Right forelimb (tissue), 1 donor: ENCODE data around the gene RGMB.

ENCODE experiments used
- DNase-seq: peaks from one replicate; pipeline ENCODE4 v3.0.0-alpha.2; 2018

Gene RGMB

DNA sequence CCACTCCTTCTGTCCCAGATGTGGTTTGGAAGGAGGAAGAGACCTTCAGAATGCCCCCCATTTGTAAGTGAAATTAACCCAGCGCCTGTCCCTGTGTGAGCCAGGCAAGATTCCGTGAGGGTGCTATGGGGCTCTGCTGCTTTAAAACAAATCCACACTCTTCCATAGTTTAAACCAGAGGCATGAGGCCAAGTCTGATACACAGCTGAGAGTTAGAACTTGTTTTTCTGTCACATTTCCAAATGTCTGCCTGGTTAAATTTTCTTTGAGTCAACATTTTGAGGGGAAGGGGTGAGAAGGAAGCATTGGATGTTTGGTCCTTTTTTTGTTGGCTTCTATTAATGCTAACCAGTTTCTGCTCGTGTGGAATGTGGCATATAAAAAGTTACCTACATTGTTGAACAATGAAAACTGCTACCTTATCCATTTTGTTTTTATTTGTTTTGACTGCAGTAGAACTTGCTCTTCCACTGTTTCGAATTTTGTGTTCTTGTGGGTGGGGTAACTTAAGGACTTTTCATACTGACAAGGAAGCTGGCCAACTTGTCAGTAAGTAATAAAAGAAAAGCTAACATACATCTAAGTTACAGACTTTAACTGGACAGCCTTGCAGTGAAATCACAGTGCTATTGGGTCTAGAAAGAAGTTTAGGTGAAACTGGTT lies 12.9 kb downstream of the RGMB start:
- DNase-seq: no peak

DNA sequence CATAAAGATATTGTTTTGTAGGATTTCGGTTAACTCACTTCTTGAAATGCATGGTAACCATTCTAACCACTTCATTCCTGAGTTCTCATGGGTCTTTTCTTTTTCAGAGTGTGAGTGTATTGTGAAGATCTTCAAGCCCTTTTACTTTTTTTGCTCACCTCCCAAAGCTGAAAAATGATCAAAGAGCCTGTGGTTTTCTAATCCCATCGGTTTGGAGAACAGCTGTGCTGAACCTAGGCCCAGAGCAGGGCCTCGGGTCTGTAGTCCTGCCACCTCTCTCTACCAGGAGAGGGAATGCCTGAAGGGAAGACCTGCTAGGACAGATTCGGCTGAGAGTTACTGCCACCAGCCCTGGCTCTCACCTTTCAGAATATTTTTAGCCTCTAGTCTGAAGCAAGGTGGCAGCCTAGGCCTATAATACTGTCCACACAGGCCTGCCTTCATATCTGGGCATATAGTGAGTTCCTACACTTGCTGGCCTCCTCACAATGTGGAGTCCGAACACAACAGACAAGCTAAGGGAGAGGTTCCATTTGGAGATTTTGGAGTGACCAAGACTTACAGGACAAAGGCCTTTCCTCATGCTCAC lies 13.8 kb downstream of the RGMB start:
- DNase-seq: no peak

GRCh38 chr5:98789029-98789428 lies 15.6 kb downstream of the RGMB start:
- no peak for DNase-seq

- DNase-seq: no peak
These were observed 17.6 kb downstream of the RGMB start for GRCh38 chr5:98791001-98791519.

- no peak for DNase-seq
These were observed 18.6 kb downstream of the RGMB start for GRCh38 chr5:98791898-98792580.

DNA sequence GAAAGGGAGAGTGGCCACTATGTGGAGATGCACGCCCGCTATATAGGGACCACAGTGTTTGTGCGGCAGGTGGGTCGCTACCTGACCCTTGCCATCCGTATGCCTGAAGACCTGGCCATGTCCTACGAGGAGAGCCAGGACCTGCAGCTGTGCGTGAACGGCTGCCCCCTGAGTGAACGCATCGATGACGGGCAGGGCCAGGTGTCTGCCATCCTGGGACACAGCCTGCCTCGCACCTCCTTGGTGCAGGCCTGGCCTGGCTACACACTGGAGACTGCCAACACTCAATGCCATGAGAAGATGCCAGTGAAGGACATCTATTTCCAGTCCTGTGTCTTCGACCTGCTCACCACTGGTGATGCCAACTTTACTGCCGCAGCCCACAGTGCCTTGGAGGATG lies 19.8 kb downstream of the RGMB start:
- DNase-seq: no peak

DNA sequence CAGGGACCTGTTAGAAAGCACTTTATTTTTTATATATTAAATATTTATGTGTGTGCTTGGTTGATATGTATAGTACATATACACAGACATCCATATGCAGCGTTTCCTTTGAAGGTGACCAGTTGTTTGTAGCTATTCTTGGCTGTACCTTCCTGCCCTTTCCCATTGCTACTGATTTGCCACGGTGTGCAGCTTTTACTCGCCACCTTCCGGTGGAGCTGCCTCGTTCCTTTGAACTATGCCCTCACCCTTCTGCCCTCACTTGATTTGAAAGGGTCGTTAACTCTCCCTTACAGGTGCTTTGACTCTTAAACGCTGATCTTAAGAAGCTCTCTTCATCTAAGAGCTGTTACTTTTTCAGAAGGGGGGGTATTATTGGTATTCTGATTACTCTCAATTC lies 20.5 kb downstream of the RGMB start:
- DNase-seq: no peak

DNA sequence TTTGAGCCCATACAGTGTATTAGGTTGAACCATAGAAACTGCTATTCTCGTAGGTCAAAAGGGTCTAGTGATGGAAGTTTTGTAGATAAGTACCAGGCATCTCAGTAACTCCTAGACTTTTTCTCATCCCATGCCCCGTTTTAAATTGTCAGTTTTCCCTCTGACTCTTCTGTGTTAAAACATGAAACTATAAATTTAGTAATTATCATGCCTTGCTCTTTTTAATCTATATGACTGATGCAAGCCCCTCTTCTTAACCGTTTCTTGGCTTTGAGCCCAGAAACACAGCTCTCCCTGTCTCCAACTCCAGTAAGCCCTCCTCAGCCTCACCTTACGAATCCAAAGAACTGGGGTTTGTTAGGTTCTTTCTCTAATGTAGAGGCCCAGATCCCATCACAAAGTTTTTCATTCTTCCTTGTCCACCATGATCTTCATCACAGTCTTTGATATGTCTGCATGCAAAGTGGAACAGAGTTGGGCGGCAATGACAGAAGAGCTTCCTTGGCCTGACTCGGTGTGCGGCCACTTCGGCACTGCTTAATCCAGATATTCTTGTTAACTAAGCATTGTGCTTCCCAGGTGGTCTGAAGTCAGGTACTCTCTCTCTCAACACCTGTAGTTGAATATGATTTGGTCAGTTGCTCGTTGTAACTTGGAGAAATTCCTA lies 21.1 kb downstream of the RGMB start:
- no peak for DNase-seq

- no peak for DNase-seq
These were observed 21.8 kb downstream of the RGMB start for GRCh38 chr5:98795243-98795642.

- no peak for DNase-seq
These were observed 22.9 kb downstream of the RGMB start for GRCh38 chr5:98796197-98796972.

GRCh38 chr5:98798371-98798770 lies 24.9 kb downstream of the RGMB start:
- DNase-seq: no peak

DNA sequence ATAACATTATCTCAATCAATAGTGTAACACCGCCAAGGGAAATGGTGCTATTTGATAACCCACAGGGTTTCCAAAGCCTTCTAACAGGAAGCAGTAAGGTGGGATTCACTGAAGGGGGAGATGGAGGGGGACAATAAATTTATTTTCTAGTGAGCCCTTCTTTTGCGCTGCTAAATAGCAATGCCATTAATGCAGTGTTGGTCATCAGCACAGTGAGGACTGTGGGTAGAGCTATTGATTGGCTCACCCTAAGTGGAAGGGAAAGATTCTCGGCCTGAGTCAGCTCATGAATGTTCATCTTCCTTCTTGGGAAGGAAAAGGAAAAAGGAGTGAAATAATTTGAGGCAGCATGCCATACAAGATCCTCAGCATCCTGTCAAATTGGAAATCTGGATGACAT lies 25.4 kb downstream of the RGMB start:
- no peak for DNase-seq

DNA sequence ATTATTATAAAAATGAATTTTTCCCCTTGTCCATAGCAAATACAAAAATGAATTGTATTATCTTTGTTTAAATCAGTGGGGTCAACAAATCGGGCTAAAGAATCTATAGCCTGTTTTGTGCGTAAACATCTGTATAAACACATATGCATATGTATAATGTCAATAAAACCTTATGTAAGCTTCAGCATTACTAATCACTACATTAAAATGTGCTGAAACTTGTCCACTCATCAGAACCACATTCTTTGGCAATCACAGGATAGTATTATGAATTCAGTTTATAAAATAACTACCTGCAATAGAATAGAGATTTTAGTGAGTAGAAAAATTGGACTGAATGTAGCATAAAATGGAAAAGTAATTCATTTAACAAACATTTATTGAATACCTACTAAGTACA lies 30.6 kb downstream of the RGMB start:
- DNase-seq: no peak

- DNase-seq: no peak
These were observed 31.6 kb downstream of the RGMB start for GRCh38 chr5:98805070-98805469.

GRCh38 chr5:98807806-98808205 lies 34.3 kb downstream of the RGMB start:
- no peak for DNase-seq

GRCh38 chr5:98810206-98810605 lies 36.7 kb downstream of the RGMB start:
- DNase-seq: no peak

DNA sequence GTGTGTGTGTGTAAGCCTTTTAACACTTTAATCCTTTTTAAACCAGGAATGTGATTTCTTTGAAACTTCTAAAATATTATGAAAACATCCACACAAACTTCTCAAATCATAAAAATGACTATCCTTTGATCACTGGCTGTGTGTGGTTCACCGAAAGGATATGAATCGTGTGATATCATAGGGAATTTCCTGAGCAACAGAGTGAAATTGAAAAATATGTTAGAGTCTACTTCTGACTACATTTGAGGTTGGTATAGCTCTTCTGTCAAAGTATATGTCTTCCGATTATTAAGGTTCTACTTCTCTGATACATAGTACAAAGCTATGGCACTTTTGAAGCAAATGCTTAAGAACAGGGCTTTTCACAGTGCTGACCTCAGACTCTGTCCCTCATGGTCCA lies 40.3 kb downstream of the RGMB start:
- no peak for DNase-seq

GRCh38 chr5:98816582-98817222 lies 43.2 kb downstream of the RGMB start:
- DNase-seq: no peak

GRCh38 chr5:98825582-98826375 lies 52.3 kb downstream of the RGMB start:
- DNase-seq: no peak

- DNase-seq: no peak
These were observed 53.7 kb downstream of the RGMB start for GRCh38 chr5:98827161-98827560.

GRCh38 chr5:98827588-98828284 lies 54.3 kb downstream of the RGMB start:
- DNase-seq: no peak
